IgD-negative memory B cell (primary cell): ENCODE measurements around the gene DRAXIN. TPM values are rescaled to one million over a fixed set of nuclear protein-coding genes. Genes with fewer than 3 reads are reported as not detected.

ENCODE experiments used
- H3K27ac Mint-ChIP-seq, 3 donors: one replicate each; pipeline ENCODE4 v1.8.0; 2020 to 2022; ENCODE audit warnings: mild to moderate bottlenecking in 3 of 3, mixed read lengths in 3 of 3, moderate library complexity in 1 of 3
- H3K27me3 Mint-ChIP-seq: one replicate; pipeline ENCODE4 v1.8.0; 2021; ENCODE audit warnings: mixed read lengths
- H3K36me3 Mint-ChIP-seq: one replicate; pipeline ENCODE4 v1.8.0; 2020; ENCODE audit warnings: mild to moderate bottlenecking, mixed read lengths
- H3K4me1 Mint-ChIP-seq, 3 donors: one replicate each; pipeline ENCODE4 v1.8.0; 2020 to 2022; ENCODE audit warnings: mixed read lengths in 3 of 3, mild to moderate bottlenecking in 1 of 3
- H3K4me3 Mint-ChIP-seq, 4 donors: one replicate each; pipeline ENCODE4 v1.8.0; 2020 to 2022; ENCODE audit warnings: mild to moderate bottlenecking in 4 of 4, mixed read lengths in 4 of 4, moderate library complexity in 3 of 4
- H3K9me3 Mint-ChIP-seq, 3 donors: one replicate each; pipeline ENCODE4 v1.8.0; 2020 to 2021; ENCODE audit warnings: mixed read lengths in 3 of 3, mild to moderate bottlenecking in 1 of 3
- polyA plus RNA-seq: library from polyadenylated mRNA; unstranded; fragments of 300-500 nt; fragmentation: Illumina TruSeq; gene quantifications from one replicate; pipeline ENCODE4 v1.2.3, GENCODE V29; 2021

The DRAXIN gene
- polyA plus RNA-seq, 1 donor from 2014 or later, result 0.13 TPM

DNA sequence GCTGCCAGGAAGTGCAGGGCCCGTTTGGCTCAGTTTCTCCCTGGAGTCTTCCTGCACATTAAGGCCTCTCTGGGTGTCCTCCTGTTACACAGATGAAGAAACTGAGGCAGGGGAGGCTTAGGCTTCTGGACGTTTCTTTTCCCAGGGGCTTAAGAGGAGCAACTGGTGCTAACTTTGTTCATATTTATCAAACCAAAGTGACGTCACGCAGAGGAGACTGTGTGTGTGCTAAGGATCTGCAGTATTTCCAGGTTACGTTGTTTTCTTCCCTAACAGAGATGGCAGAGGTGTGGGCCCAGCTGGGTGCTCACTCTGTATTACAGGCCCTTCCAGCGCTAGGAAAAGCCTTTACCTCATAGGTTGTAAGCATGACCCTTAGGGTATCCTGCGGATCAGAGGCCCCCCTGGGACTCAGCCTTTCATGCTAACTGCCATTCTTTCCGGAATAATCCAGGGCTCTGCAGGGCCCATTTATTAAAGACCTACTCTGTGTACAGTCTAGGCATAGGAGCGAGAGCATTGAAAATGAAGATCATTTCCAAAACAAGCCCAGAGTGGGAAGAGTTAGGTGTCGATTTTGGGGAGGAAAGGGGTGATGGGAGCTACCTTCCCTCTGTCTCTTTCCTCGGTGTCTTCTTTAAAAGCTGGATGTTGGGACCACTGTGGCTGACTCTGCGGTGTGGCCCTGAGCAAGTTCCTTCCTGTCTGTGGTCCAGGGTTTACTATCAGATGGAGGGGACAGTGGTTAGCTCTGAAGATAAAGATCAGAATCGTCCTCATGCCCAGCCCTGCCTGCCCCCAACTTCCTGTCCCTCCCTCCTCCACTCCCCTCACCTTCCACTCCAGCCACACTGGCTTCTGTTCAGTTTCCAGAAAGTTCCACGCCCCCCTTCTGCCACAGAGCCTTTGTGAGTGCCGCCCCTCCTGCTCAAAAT lies 49.0 kb downstream of the DRAXIN start:
- H3K27ac Mint-ChIP-seq, result no peak overlapping the region
- H3K4me3 Mint-ChIP-seq, result peak overlapping the region in 3 of 4 donors; percentile 23 to 76 (median 63)
- H3K4me1 Mint-ChIP-seq, result peaks cover 16 to 37% (median 28%) of the 10 kb centered on the region in 3 donors
- no peaks in the 10 kb centered on the region for H3K9me3 Mint-ChIP-seq
- H3K27me3 Mint-ChIP-seq, result no peaks in the 10 kb centered on the region
- peaks cover 2% of the 10 kb centered on the region for H3K36me3 Mint-ChIP-seq

DNA sequence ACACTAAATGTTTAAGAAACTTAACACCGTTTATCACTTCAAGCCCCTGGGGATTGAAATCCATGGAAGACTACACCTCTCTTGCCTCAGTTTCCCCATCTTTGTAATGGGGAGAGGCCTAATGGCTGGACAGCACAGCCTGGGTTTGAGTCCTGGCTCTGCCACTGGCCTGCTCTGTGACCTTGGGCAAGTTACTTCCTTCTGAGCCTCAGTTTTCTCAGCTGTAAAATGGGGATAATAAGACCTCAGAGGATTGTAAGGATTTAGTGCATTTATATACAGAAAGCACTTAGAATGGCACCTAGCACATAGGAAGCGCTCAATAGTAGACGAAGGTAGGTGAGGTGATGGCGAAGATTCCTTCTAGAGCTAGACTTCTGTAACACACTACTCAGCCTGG lies 50.0 kb downstream of the DRAXIN start:
- Mint-ChIP-seq H3K4me1 (peaks cover 16 to 41% (median 28%) of the 10 kb centered on the region in 3 donors), H3K36me3 (peaks cover 2% of the 10 kb centered on the region), H3K27ac (no peak overlapping the region), H3K9me3 (no peaks in the 10 kb centered on the region), H3K4me3 (peak overlapping the region in 1 of 4 donors; percentile 41), H3K27me3 (no peaks in the 10 kb centered on the region)

DNA sequence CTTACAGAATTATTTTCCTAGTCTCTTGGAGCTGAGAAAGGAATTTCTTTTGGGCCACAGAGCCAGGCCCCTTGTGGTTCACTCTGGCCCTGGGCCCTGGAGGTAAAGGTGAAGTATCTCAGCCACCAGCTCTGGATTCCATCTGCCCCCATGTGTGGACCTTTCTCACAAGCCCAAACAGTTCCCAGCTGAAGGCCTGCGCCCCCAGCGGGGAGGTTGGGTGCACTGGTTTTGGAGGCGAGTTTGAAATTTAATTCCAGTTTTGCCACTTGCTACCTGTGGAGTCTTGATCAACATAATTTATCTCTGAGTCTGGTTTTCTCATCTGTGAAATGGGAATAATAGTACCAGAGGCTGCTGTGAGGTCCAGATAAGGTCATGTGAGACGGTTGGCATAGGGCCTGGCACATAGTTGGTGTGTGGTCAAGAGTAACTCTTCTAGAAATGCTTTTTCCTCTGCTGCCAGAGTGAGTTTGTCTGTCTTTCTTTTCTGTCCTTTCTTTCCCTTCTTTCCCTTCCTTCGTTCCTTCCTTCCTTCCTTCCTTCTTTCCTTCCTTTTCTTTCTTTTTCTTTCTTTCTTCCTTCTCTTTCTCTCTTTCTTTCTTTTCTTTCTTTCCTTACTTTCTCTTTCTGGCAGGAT lies 50.5 kb downstream of the DRAXIN start:
- Mint-ChIP-seq H3K27ac (peak overlapping the region in 1 of 3 donors; percentile 63), H3K4me3 (peak overlapping the region in 1 of 4 donors; percentile 71), H3K27me3 (no peaks in the 10 kb centered on the region), H3K4me1 (peaks cover 16 to 40% (median 28%) of the 10 kb centered on the region in 3 donors), H3K36me3 (peaks cover 4% of the 10 kb centered on the region), H3K9me3 (no peaks in the 10 kb centered on the region)

DNA sequence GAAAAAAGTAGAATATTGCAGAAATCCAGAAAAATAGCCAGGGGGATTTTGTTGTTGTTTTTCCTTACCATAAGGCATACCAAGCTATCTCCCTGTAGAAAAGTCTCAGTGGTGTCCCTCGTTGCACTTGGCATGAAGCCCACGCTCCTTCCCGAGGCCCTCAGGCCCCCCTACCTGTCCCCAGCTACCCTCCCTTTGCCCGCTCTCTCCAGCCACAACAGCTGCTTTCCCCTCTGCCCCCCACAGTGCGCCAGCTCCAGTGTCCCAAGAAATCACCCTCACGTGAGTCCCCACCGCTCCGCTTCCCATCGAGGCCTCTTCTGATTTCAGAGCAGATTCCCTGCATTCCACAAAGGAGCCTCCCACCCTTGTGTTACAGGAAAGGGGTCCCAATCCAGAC lies 52.8 kb downstream of the DRAXIN start:
- H3K4me3 Mint-ChIP-seq, result no peak overlapping the region

DNA sequence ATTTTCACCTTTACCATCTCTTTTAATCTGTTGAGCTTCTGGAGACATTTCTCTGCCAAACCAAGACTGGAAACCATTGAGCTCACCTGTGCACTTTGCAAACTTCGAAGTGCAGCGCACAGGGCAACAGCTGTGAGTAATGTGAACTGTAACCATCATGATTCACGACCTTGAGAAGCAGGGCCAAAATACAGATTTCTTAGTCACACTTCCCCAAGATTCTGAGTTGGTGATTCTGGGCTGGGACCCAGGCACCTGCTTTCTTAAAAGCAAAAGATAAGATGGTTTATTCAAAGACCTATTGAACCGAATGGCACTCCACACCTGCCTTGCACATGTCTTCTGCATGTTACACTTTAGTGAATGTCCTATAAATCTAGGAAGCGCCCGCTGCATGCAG lies 54.6 kb downstream of the DRAXIN start:
- H3K27ac Mint-ChIP-seq, result no peak overlapping the region

More for the DNA sequence above, 52.8 kb downstream of the DRAXIN start:
- no peaks in the 10 kb centered on the region for H3K27me3 Mint-ChIP-seq
- H3K36me3 Mint-ChIP-seq, result peaks cover 4% of the 10 kb centered on the region
- H3K27ac Mint-ChIP-seq, result no peak overlapping the region
- H3K9me3 Mint-ChIP-seq, result no peaks in the 10 kb centered on the region
- peaks cover 16 to 28% (median 21%) of the 10 kb centered on the region in 3 donors for H3K4me1 Mint-ChIP-seq

DNA sequence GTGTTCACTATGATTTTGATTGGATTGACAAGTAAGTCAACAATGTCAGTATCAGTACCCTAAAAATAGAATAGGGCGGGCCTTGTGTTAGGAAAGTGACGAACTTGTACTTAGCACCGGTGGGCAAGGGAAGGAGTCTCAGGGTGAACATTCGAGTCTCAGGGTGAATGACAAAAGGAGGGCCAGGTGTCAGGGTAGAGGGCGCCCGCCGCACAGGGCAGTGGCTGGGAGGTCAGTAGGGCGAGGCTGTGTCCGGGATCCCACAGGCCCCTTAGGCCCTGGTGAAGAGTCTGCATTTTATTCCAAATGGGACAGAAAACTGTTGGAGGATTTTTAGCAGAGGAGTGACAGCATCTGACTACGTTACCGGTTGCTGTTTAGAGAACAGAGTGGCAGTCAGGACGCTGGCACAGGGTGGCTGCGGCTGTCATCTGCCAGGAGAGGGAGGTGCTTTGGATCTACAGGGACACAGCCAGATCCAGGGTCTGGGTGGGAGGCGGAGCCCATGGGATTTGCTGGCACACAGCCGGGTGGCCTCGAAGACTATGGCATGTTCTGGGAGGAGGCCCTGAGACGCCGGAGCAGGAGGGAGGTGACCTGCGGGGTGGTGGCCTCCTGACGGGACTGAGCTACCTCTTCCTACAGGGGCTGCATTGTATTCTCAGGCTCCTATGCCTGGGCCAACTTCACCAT lies 55.4 kb downstream of the DRAXIN start:
- Mint-ChIP-seq H3K9me3 (no peaks in the 10 kb centered on the region), H3K27ac (no peak overlapping the region), H3K27me3 (no peaks in the 10 kb centered on the region), H3K4me1 (peaks cover 6 to 17% (median 9%) of the 10 kb centered on the region in 3 donors), H3K4me3 (peak overlapping the region in 1 of 4 donors; percentile 43), H3K36me3 (peaks cover 2% of the 10 kb centered on the region)

More for the DNA sequence above, 54.6 kb downstream of the DRAXIN start:
- H3K4me3 Mint-ChIP-seq, result no peak overlapping the region
- H3K9me3 Mint-ChIP-seq, result no peaks in the 10 kb centered on the region
- H3K4me1 Mint-ChIP-seq, result peaks cover 8 to 17% (median 11%) of the 10 kb centered on the region in 3 donors
- no peaks in the 10 kb centered on the region for H3K27me3 Mint-ChIP-seq
- H3K36me3 Mint-ChIP-seq, result peaks cover 4% of the 10 kb centered on the region

DNA sequence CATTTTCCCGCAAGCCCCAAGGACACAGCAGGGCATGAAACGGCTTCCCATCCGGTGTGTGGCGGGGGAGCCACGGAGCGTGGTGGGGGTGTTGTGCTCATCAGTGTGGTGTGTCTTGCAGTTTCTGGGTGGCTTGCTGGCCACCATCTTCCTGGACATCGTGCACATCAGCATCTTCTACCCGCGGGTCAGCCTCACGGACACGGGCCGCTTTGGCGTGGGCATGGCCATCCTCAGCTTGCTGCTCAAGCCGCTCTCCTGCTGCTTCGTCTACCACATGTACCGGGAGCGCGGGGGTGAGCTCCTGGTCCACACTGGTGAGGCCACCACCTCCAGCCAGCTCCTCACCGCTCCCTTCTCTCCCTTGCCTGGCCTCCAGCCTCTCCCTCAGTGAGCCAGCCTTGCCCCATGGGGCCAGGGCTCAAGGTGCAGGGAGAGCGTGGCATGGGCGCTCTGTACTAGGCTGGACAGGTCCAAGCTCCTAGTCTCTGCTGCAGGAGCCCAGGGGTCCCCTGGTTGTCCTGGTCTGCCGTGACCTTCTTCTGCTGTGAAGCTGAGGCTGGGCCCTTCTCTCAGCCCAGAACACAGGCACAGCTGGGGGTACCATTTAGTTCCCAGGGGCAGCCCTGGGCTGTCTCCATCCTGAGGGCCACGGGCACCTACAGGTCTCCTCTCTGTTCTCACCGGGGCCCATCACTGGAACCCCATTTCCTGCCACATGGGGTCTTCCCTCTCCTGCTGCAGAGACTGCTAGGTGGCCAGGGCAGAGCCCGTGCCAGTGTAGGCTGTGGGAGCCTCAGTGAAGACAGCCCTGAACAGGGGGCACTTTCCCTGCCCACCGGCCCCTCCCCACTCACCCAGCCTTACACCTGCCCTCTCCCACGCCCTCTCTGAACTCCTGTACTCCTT lies 57.0 kb downstream of the DRAXIN start:
- no peak overlapping the region for H3K27ac Mint-ChIP-seq
- H3K27me3 Mint-ChIP-seq, result peaks cover 2% of the 10 kb centered on the region
- H3K4me3 Mint-ChIP-seq, result no peak overlapping the region

DNA sequence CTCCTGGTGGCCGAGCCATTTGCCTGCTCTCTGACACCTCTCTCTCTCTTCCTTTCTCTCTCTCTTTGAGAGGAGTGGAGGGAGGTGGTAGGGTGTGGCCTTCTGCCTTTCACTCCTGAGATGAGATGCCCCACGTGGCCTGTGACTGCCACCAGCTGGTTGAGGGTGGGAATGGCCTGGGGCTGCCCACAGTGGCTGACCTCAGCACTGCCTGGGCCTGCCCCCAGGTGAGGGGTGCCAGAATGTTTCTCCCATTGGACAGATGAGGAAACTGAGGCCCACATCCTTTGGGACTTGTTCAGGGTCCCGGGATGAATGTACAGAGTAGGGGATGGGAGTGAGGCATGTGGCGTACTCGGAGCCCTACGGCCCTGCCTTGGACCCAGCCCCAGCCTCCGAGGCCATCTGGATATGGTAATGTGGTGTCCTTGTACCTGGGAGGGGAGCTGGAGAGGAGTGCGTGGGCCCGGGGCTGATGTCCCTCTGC lies 57.7 kb downstream of the DRAXIN start:
- Mint-ChIP-seq H3K4me1 (peaks cover 4 to 12% (median 6%) of the 10 kb centered on the region in 3 donors), H3K9me3 (no peaks in the 10 kb centered on the region), H3K27ac (no peak overlapping the region), H3K27me3 (peaks cover 2% of the 10 kb centered on the region), H3K36me3 (peaks cover 2% of the 10 kb centered on the region), H3K4me3 (no peak overlapping the region)

More for the DNA sequence above, 57.0 kb downstream of the DRAXIN start:
- Mint-ChIP-seq H3K36me3 (peaks cover 2% of the 10 kb centered on the region), H3K4me1 (peaks cover 4 to 12% (median 6%) of the 10 kb centered on the region in 3 donors), H3K9me3 (no peaks in the 10 kb centered on the region)

DNA sequence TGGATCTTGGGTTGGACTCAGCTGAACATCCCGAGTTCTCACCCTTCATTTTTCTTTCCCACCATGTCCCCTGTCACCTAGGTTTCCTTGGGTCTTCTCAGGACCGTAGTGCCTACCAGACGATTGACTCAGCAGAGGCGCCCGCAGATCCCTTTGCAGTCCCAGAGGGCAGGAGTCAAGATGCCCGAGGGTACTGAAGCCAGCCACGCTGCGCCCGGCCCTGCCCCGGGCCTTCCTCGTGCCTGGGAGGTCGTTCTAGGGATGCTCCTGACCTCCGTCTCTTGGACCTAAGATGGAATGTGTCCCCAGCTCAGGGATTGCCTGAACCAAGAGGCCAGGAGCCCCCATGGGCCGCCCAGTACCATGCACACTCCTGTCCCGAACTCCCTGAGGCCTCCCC lies 58.5 kb downstream of the DRAXIN start:
- no peak overlapping the region for H3K4me3 Mint-ChIP-seq
- H3K36me3 Mint-ChIP-seq, result peaks cover 2% of the 10 kb centered on the region
- H3K4me1 Mint-ChIP-seq, result peaks cover 4 to 12% (median 6%) of the 10 kb centered on the region in 3 donors
- no peak overlapping the region for H3K27ac Mint-ChIP-seq
- no peaks in the 10 kb centered on the region for H3K9me3 Mint-ChIP-seq
- peaks cover 2% of the 10 kb centered on the region for H3K27me3 Mint-ChIP-seq

DNA sequence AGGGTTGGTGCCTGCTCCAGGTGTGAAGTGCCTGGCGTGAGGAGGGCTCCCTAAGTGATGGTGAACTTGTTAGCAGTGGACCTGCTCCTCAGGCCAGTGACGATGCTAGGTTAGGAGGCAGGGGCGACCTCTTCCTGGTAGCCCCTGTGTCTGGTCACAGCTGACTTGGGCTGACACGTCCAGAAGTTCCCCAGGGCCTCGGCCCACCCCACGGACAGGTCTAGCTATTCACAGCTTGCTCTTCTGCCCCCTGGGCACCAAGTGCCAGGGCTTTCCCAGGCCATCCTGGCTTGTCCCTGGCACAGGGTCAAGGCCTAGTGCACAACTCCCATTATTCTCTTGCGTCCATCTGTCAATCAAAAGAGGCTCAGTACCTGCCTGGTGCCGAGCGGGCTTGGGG lies 59.6 kb downstream of the DRAXIN start:
- H3K36me3 Mint-ChIP-seq, result peaks cover 2% of the 10 kb centered on the region
- no peaks in the 10 kb centered on the region for H3K9me3 Mint-ChIP-seq
- peak overlapping the region in 1 of 4 donors; percentile 63 for H3K4me3 Mint-ChIP-seq
- H3K4me1 Mint-ChIP-seq, result peaks cover 4 to 8% (median 6%) of the 10 kb centered on the region in 3 donors
- H3K27ac Mint-ChIP-seq, result no peak overlapping the region
- H3K27me3 Mint-ChIP-seq, result peaks cover 3% of the 10 kb centered on the region

DNA sequence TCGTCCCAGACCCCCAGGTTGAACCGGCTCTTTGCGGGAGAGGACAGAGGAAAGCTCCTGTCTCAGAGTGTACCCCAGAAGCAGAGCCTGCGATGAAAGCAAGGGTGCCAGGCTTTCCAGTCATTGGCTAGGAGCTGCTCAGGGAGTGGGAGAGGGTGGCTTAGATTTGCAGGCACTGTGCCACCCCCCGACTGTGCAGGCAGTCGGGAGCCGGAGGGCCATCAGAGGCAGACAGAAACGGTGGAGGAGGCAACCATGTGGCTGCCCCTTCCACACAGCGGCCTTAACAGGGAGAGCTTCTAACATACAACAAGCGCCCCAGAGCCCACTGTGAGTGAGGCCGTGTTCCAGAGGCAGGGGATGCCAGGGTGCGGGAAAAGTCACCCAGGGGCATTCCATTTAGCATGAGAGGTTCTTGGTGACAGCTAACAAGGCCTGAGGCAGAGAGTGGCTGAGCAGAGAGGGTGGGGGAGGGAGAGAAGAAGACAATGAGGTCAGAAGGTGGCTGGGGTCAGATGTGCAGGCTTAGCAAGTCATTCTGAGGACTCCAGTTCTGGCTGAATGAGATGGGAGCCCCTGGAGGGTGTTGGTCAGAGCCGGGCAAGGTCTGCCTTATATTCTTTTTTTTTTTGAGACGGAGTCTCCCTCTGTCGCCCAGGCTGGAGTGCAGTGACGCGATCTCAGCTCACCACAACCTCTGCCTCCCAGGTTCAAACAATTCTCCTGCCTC lies 61.0 kb downstream of the DRAXIN start:
- no peak overlapping the region for H3K4me3 Mint-ChIP-seq
- no peaks in the 10 kb centered on the region for H3K36me3 Mint-ChIP-seq
- H3K27me3 Mint-ChIP-seq, result peaks cover 9% of the 10 kb centered on the region
- peaks cover 0 to 3% (median 3%) of the 10 kb centered on the region in 3 donors for H3K4me1 Mint-ChIP-seq
- H3K9me3 Mint-ChIP-seq, result no peaks in the 10 kb centered on the region
- peak overlapping the region in 1 of 3 donors; percentile 77 for H3K27ac Mint-ChIP-seq

DNA sequence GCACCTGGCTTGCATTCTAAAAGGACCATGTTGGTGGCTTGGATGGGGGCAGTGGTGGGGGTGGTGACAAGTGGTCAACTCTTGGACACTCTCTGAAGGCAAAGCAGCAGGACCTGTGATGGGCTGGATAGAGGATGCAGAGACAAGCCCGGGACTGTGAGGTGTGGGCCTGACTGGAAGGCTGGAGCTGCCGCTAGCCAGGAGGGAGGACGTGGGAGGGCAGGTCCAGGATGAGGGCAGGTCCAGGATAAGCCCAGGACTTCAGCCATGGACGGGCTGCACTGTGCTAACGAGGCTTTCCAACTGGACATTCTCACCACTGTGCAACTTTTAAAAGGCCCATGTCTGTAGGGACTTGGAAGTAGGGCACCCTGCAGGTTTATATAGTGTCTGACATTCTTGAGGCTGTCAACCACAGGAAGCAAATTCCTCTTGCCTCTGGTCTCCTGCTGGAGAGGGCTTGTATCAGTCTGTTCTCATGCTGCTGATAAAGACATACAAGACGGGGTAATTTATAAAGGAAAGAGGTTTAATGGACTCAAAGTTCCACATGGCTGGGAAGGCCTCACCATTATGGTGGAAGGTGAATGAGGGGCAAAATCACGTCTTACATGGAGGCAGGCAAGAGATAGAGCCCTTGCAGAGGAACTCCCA lies 62.2 kb downstream of the DRAXIN start:
- H3K4me3 Mint-ChIP-seq, result no peak overlapping the region
- no peaks in the 10 kb centered on the region for H3K9me3 Mint-ChIP-seq
- H3K36me3 Mint-ChIP-seq, result no peaks in the 10 kb centered on the region
- no peak overlapping the region for H3K27ac Mint-ChIP-seq
- H3K27me3 Mint-ChIP-seq, result peaks cover 9% of the 10 kb centered on the region
- H3K4me1 Mint-ChIP-seq, result peaks cover 0 to 3% (median 3%) of the 10 kb centered on the region in 3 donors

DNA sequence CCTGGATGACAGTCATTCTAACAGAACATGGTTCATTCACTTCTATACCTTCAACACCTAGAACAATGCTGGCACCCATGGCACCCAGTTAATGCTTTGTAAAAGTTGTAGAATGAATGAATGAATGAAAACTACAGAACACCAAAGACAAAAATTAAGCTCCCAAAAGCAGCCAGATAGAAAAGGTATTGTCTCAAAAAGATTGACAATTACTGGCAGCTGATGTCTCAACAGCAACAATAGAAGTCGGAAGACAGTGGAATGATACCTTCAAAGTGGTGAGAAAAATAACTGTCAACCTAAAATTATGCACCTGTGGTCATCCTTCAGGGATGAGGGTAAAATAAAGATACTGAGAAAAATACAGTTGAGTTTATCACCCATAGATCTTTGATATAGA lies 65.5 kb downstream of the DRAXIN start:
- Mint-ChIP-seq H3K27me3 (peaks cover 16% of the 10 kb centered on the region), H3K27ac (no peak overlapping the region), H3K36me3 (peaks cover 3% of the 10 kb centered on the region), H3K9me3 (no peaks in the 10 kb centered on the region), H3K4me1 (peaks cover 0 to 1% (median 0%) of the 10 kb centered on the region in 3 donors), H3K4me3 (no peak overlapping the region)
